GM21367 (cell line): ENCODE data around the gene SORCS1.

Source experiments
- ATAC-seq: cut with Tn5 transposase; IDR thresholded peaks from one replicate; pipeline ENCODE4 v1.9.1; 2021; ENCODE audit not compliant: unreplicated experiment

SORCS1 gene

GRCh38 chr10:107163881-107164861, at the start of gene SORCS1:
SORCS1 (minus strand) TSS chr10:107164706.
- no peak for ATAC-seq

- ATAC-seq, result no peak
Measured at GRCh38 chr10:107214261-107214660, 49.8 kb upstream of the SORCS1 start.

- no peak for ATAC-seq
Measured at GRCh38 chr10:107213861-107214260, 49.4 kb upstream of the SORCS1 start.

GRCh38 chr10:107206833-107207232, 42.3 kb upstream of the SORCS1 start:
- no peak for ATAC-seq

GRCh38 chr10:107169516-107169915, 5.0 kb upstream of the SORCS1 start:
- ATAC-seq, result no peak

GRCh38 chr10:107168738-107169137, 4.2 kb upstream of the SORCS1 start:
- no peak for ATAC-seq

- no peak for ATAC-seq
Measured at GRCh38 chr10:107166403-107166802, 1.9 kb upstream of the SORCS1 start.

- no peak for ATAC-seq
Measured at GRCh38 chr10:107164992-107165391, 486 bp upstream of the SORCS1 start.

GRCh38 chr10:107163076-107163855, 1.2 kb downstream of the SORCS1 start:
- ATAC-seq, result no peak

GRCh38 chr10:107160866-107161265, 3.6 kb downstream of the SORCS1 start:
- no peak for ATAC-seq

GRCh38 chr10:107159871-107160270, 4.6 kb downstream of the SORCS1 start:
- ATAC-seq, result no peak

GRCh38 chr10:107157071-107157470, 7.4 kb downstream of the SORCS1 start:
- ATAC-seq, result no peak

GRCh38 chr10:107152087-107152486, 12.4 kb downstream of the SORCS1 start:
- ATAC-seq, result no peak

GRCh38 chr10:107148906-107149305, 15.6 kb downstream of the SORCS1 start:
- ATAC-seq, result no peak

GRCh38 chr10:107144490-107144889, 20.0 kb downstream of the SORCS1 start:
- ATAC-seq, result no peak

- no peak for ATAC-seq
Measured at GRCh38 chr10:107141524-107142061, 22.9 kb downstream of the SORCS1 start.

- ATAC-seq, result no peak
Measured at GRCh38 chr10:107139237-107139636, 25.3 kb downstream of the SORCS1 start.

GRCh38 chr10:107133656-107134055, 30.9 kb downstream of the SORCS1 start:
- ATAC-seq, result no peak

- ATAC-seq, result no peak
Measured at GRCh38 chr10:107129000-107129399, 35.5 kb downstream of the SORCS1 start.

GRCh38 chr10:107126512-107127065, 37.9 kb downstream of the SORCS1 start:
- no peak for ATAC-seq

GRCh38 chr10:107122703-107123102, 41.8 kb downstream of the SORCS1 start:
- ATAC-seq, result no peak
